ENCODE data around the gene TRAPPC8.
"Not testable (repeated sequence)": the region's sequence is repeated elsewhere in the genome, so short reads cannot be mapped to it uniquely, and the experiment has no call there.

The TRAPPC8 gene

DNA sequence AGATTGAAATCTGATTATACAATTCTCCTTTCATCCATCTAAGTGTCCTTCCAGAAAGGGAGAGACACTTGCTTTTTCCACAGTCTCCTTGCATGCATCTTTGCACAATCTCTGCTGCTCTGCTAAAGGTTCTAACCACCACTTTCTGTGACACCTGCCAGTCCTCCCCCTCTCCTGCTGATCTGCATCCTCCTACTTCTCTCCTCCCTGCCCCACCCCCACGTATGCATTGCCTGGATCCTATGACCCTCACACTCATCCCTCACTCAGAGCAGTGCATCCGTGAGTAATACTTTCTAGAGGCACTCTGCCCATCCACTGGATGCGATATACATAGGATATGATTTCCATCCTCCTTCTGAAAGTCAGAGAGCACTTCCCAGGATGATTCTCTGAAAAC, 27.7 kb upstream of the TRAPPC8 start:
- no peak for TF ChIP-seq CTCF (IDR thresholded peaks at IDR 0.05; ENCODE audit: insufficient read depth, low read length, poor library complexity, severe bottlenecking)
- no peak for DNase-seq (ENCODE audit: extremely low read depth, insufficient read length)
- H3K27me3 ChIP-seq (replicated peaks; ENCODE audit: control insufficient read depth, insufficient read depth, low read length) = no peaks in the 10 kb centered on the region
- H3K36me3 ChIP-seq (ENCODE audit: control insufficient read depth, insufficient read depth, low read length) = no peaks in the 10 kb centered on the region
- H3K4me3 ChIP-seq (replicated peaks; ENCODE audit: low read depth, low read length) = no peak overlapping the region

DNA sequence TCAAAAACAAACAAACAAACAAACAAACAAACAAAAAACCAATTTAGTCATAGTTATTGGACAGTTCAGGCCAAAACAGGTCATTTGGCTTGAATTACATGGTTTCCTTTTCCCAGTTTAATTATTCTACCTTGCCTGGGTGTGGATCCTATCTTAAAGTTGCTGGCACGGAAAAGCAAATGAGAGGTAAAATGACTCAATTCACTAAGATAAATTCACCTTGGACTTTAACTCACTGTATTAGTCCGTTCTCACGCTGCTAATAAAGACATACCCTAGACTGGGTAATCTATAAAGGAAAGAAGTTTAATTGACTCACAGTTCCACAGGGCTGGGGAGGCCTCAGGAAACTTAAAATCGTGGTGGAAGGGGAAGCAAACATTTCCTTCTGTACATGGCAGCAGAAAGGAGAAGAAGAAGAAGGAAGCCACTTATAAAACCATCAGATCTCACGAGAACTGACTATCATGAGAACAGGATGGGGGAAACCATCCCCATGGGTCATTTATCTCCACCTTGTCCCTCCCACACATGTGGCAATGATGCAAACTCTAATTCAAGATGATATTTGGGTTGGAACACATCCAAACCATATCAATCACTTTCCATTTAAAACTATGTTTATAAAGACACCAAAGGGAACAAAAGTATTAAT, 22.5 kb upstream of the TRAPPC8 start:
- H3K36me3 ChIP-seq (ENCODE audit: control insufficient read depth, insufficient read depth, low read length) = no peaks in the 10 kb centered on the region
- no peak overlapping the region for H3K4me3 ChIP-seq (replicated peaks; ENCODE audit: low read depth, low read length)
- H3K27me3 ChIP-seq (replicated peaks; ENCODE audit: control insufficient read depth, insufficient read depth, low read length) = no peaks in the 10 kb centered on the region
- no peak for DNase-seq (ENCODE audit: extremely low read depth, insufficient read length)
- TF ChIP-seq CTCF (IDR thresholded peaks at IDR 0.05; ENCODE audit: insufficient read depth, low read length, poor library complexity, severe bottlenecking) = no peak

- DNase-seq (ENCODE audit: extremely low read depth, insufficient read length) = no peak
- Histone ChIP-seq H3K27me3 (replicated peaks; ENCODE audit: control insufficient read depth, insufficient read depth, low read length) (no peaks in the 10 kb centered on the region), H3K36me3 (ENCODE audit: control insufficient read depth, insufficient read depth, low read length) (no peaks in the 10 kb centered on the region), H3K4me3 (replicated peaks; ENCODE audit: low read depth, low read length) (no peak overlapping the region)
- TF ChIP-seq CTCF (IDR thresholded peaks at IDR 0.05; ENCODE audit: insufficient read depth, low read length, poor library complexity, severe bottlenecking) = no peak
These were observed 14.8 kb upstream of the TRAPPC8 start for GRCh38 chr18:31957728-31958127.

DNA sequence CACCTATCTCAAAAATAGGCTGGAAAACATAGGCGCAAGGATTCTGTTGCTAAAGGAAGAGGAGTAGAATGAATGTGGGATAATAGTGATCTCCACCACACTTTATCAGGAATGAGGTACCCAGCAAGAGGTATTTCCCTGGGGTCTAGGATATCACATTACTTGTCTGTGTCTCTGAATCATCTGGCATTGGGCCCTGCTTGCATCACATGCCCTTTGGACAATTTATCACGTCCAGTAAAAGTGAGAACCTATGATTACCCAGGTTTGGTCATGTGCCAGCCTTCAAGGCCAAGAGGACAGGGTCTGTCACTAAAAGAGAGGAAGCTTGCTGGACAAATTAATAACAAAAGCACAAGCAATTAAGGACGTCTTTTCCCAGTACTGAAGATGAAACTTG, 11.4 kb upstream of the TRAPPC8 start:
- no peaks in the 10 kb centered on the region for H3K27me3 ChIP-seq (replicated peaks; ENCODE audit: control insufficient read depth, insufficient read depth, low read length)
- DNase-seq (ENCODE audit: extremely low read depth, insufficient read length) = no peak
- no peak overlapping the region for H3K4me3 ChIP-seq (replicated peaks; ENCODE audit: low read depth, low read length)
- H3K36me3 ChIP-seq (ENCODE audit: control insufficient read depth, insufficient read depth, low read length) = no peaks in the 10 kb centered on the region
- no peak for TF ChIP-seq CTCF (IDR thresholded peaks at IDR 0.05; ENCODE audit: insufficient read depth, low read length, poor library complexity, severe bottlenecking)

GRCh38 chr18:31953699-31954098, 10.8 kb upstream of the TRAPPC8 start:
- H3K36me3 ChIP-seq (ENCODE audit: control insufficient read depth, insufficient read depth, low read length); H3K27me3 ChIP-seq (replicated peaks; ENCODE audit: control insufficient read depth, insufficient read depth, low read length); H3K4me3 ChIP-seq (replicated peaks; ENCODE audit: low read depth, low read length); DNase-seq (ENCODE audit: extremely low read depth, insufficient read length): not testable (repeated sequence)

- H3K27me3 ChIP-seq (replicated peaks; ENCODE audit: control insufficient read depth, insufficient read depth, low read length) = no peaks in the 10 kb centered on the region
- DNase-seq (ENCODE audit: extremely low read depth, insufficient read length) = no peak
- TF ChIP-seq CTCF (IDR thresholded peaks at IDR 0.05; ENCODE audit: insufficient read depth, low read length, poor library complexity, severe bottlenecking) = no peak
- no peak overlapping the region for H3K4me3 ChIP-seq (replicated peaks; ENCODE audit: low read depth, low read length)
- no peaks in the 10 kb centered on the region for H3K36me3 ChIP-seq (ENCODE audit: control insufficient read depth, insufficient read depth, low read length)
These were observed 9.3 kb upstream of the TRAPPC8 start for GRCh38 chr18:31952223-31952622.
